NCI-H2196 treated with DMSO at 0.1 percent for 48 hours (cell line): ENCODE measurements around the gene SCFD1.
A peak's percentile ranks its signal among the peaks of the same experiment; 100 is the strongest.
"Not testable (repeated sequence)": the region's sequence is repeated elsewhere in the genome, so short reads cannot be mapped to it uniquely, and the experiment has no call there.

Experiments
- DNase-seq: peaks from one replicate; lab custom pipeline; 2025; ENCODE audit not compliant: unreplicated experiment; lab: John Stamatoyannopoulos, UW

Gene SCFD1

GRCh38 chr14:30621940-30622830 is at the start of gene SCFD1:
TSS of gene SCFD1 (plus strand) at chr14:30622319. CDS start at chr14:30622339, 20 bp downstream.
- peak; percentile 86 for DNase-seq

- DNase-seq = no peak
Measured at GRCh38 chr14:30572771-30573170, 49.3 kb upstream of the SCFD1 start.

DNA sequence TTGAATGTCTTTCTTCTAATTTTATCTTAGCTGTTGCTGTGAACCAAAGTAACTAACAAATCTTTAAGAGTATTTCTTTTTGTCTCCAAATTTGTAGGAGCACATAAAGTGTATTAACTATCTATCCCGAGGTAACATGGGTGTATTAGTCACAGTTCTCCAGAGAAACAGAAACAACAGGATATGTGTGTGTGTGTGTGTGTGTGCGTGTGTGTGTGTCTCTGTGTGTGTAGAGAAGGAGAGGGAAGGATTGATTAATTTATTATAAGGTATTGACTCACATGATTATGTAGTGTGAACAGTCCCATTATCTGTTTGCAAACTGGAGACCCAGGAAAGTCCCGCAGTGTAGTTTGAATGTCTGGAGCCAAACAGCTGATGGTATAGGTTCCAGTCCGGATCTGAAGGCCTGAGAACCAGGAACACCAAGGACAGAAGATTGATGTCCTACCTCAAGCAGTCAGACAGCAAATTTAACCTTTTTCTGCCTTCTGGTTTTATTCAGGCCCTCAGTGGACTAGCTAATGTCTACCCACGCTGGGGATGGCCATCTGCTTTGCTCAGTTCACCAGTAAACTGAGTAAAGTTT is 48.8 kb upstream of the SCFD1 start:
- DNase-seq = no peak

DNA sequence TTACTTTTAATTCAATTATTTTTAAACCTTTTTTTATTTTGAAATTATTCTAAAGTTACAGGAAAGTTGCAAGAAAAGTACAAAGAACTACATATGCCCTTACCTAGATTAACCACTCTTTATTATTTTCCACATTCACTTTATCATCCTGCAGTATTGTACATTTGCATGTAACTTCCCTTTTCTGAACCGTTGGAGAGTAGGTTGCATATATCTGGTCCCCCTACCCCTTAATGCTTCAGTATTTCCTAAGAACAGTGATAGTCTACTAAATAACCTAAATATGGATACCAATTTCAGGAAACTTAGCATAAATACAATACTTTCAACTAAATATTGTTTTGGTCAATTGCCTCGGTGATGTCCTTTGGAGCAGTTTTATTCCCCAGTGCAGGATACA is 48.2 kb upstream of the SCFD1 start:
- no peak for DNase-seq

DNA sequence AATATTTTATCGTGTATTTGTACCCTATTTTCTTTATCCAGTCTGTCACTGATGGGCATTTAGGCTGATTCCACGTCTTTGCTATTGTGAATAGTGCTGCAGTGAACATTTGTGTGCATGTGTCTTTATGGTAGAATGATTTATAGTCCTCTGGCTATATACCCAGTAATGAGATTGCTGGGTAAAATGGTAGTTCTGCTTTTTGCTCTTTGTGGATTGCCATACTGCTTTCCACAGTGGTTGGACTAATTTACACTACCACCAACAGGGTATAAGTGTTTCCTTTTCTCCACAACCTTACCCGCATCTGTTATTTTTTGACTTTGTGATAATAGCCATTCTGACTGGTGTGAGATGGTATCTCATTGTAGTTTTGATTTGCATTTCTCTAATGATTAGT is 47.3 kb upstream of the SCFD1 start:
- DNase-seq = not testable (repeated sequence)

DNA sequence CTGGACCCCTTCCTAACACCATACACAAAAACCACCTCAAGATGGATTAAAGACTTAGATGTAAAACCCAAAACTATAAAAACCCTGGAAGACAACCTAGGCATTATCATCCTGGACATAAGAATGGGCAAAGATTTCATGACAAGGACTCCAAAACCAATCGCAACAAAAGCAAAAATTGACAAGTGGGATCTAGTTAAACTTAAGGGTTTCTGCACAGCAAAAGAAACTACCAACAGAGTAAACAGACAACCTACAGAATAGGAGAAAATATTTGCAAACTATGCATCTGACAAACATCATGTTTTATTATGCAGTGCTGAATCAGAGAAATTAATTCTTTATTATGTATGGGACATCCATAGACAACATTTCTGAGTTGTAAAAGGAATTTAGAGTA is 45.8 kb upstream of the SCFD1 start:
- DNase-seq = not testable (repeated sequence)

- no peak for DNase-seq
Measured at GRCh38 chr14:30580616-30581282, 41.4 kb upstream of the SCFD1 start.

- no peak for DNase-seq
Measured at GRCh38 chr14:30581283-30581625, 40.9 kb upstream of the SCFD1 start.

DNA sequence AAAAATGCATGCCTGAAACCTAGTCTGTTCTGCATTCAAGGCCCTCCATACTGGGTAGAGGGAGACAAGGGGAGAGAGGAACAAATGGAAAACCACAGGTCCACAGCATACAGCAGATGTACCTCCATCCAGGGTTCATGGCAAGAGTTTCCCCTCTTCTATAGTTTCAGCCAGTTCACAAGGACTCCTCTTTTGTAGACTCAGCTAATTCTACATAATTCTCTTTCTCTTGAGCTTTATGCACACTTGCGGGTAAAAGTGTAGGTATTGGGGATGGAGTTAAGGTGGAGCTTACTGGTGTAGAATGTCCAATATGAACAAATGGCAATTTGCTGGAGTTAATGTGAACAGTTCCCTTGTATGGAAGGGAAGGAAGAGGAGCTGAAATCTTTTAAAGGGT is 39.7 kb upstream of the SCFD1 start:
- no peak for DNase-seq

- DNase-seq = no peak
Measured at GRCh38 chr14:30584058-30584630, 38.0 kb upstream of the SCFD1 start.

- no peak for DNase-seq
Measured at GRCh38 chr14:30585204-30585603, 36.9 kb upstream of the SCFD1 start.

- DNase-seq = no peak
Measured at GRCh38 chr14:30587141-30587540, 35.0 kb upstream of the SCFD1 start.

- DNase-seq = no peak
Measured at GRCh38 chr14:30588873-30589272, 33.2 kb upstream of the SCFD1 start.

GRCh38 chr14:30596935-30597334 is 25.2 kb upstream of the SCFD1 start:
- DNase-seq = no peak

- no peak for DNase-seq
Measured at GRCh38 chr14:30597504-30597903, 24.6 kb upstream of the SCFD1 start.

GRCh38 chr14:30600922-30601918 is 20.9 kb upstream of the SCFD1 start:
- no peak for DNase-seq

DNA sequence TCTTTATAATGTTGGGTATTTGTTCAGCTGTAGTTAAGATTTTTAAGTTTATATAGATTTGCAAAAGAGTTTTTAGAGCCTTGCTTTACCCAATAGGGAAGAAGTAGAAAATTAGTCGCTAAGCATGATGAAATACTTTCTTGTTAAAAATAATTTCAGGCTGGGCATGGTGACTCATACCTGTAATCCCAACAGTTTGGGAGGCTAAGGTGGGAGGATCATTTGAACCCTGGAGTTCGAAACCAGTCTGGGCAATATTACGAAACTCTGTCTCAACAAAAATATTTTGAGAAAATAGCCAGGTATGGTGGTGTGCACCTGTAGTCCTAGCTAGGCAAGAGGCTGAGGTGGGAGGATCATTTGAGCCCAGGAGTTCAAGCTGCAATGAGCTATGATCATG is 18.7 kb upstream of the SCFD1 start:
- DNase-seq = no peak

GRCh38 chr14:30604696-30605095 is 17.4 kb upstream of the SCFD1 start:
- DNase-seq = not testable (repeated sequence)

DNA sequence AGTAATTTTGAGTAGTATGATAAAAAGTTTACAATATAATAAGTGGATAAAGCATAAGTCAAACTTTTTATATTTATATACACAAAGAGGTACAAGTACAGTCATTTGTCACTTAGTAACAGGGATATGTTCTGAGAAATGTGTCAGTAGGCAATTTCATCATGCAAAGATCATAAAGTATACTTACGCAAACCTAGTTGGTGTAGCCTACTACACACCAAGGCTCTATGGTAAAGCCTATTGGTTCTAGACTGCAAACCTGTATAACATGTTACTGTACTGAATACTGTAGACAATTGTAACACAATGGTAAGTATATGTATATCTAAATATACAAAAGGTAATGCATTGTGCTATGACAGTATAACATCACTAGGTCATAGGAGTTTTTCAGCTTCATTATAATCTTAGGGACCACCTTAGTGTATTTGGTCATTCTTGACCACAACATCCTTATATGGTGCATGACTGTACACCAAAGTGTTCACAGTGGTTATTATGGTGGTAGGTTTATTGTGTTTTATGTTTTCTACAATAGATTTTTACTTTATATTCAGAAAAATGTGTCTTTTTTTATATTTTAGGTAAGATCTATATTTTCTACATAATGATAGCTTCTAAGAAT is 14.9 kb upstream of the SCFD1 start:
- no peak for DNase-seq

DNA sequence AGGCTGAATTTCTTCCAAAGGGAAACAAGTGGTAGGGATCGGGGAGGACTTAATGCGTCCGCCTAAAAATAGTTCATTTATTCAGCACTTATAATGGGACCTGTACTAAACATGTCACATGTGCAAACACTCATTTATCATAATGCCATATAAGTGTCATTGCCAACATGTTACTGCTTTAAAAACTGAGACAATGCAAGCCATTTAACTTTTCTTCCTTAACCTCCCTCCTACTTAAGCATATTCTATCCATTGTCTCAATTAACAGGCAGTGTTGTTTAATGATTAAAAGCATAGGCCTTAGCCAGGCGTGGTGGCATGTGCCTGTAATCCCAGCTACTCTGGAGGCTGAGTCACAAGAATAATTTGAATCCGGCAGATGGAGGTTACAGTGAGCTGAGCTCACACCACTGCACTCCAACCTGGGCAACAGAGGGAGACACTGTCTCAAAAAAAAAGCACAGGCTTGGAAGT is 13.5 kb upstream of the SCFD1 start:
- no peak for DNase-seq
